GM12878 (cell line): ENCODE data around the gene AFF1.

Experiments used
- CHD2 ChIP-seq: IDR thresholded peaks from 2 replicates; pipeline ENCODE4 v1.6.1; 2011; ENCODE audit warnings: low read depth, low read length, improper control_type of control experiment, borderline replicate concordance
- CHD4 ChIP-seq: fragments of 200-600 bp; sonication (generic); IDR thresholded peaks from 2 replicates; pipeline ENCODE4 v1.6.1; 2016; ENCODE audit warnings: mild to moderate bottlenecking
- EZH2 ChIP-seq: IDR thresholded peaks from 2 replicates; pipeline ENCODE4 v1.6.1; 2012; ENCODE audit warnings: low read depth, mild to moderate bottlenecking, control low read depth, inconsistent platforms, low read length, borderline replicate concordance; ENCODE audit not compliant: control insufficient read depth
- HDAC2 ChIP-seq: fragments of 200-600 bp; sonication (generic); IDR thresholded peaks from 2 replicates; pipeline ENCODE4 v1.6.1; 2017
- IKZF1 ChIP-seq: fragments of 450-650 bp; conservative IDR thresholded peaks from 2 replicates; pipeline ENCODE4 v1.6.1; 2017; ENCODE audit warnings: antibody characterized with exemption, mild to moderate bottlenecking
- MEF2B ChIP-seq: fragments of 450-650 bp; IDR thresholded peaks from 2 replicates; pipeline ENCODE4 v1.6.1; 2018; ENCODE audit warnings: mild to moderate bottlenecking, moderate library complexity; ENCODE audit not compliant: partially characterized antibody, poor library complexity, severe bottlenecking
- NR2C2 ChIP-seq: IDR thresholded peaks from 2 replicates; pipeline ENCODE4 v1.6.1; 2011; ENCODE audit warnings: borderline replicate concordance, low read depth; ENCODE audit not compliant: control insufficient read depth, insufficient read length
- NRF1 ChIP-seq: conservative IDR thresholded peaks from 2 replicates; pipeline ENCODE4 v1.6.1; 2011; ENCODE audit warnings: mild to moderate bottlenecking, low read depth, low read length, improper control_type of control experiment
- POLR2A ChIP-seq: IDR thresholded peaks from 2 replicates; pipeline ENCODE4 v1.6.1; 2011; ENCODE audit warnings: low read depth, mild to moderate bottlenecking, low read length
- SIN3A ChIP-seq: IDR thresholded peaks from 2 replicates; pipeline ENCODE4 v1.6.1; 2012; ENCODE audit warnings: low read depth, low read length, improper control_type of control experiment
- SUZ12 ChIP-seq: fragments of 200-600 bp; sonication (generic); IDR thresholded peaks from one replicate; pipeline ENCODE4 v1.6.1; 2018; ENCODE audit warnings: antibody characterized with exemption, mild to moderate bottlenecking; ENCODE audit not compliant: unreplicated experiment
- TF ChIP-seq, protein P1 (sequence below), 3 experiments: IDR thresholded peaks in 2 of 3; conservative IDR thresholded peaks in 1 of 3; 2 replicates each; pipeline ENCODE4 v1.5.1; 2011; ENCODE audit warnings: low read depth in 3 of 3, low read length in 3 of 3, mild to moderate bottlenecking in 3 of 3, control low read depth in 2 of 3, moderate library complexity in 2 of 3, inconsistent platforms in 1 of 3, mixed read lengths in 1 of 3; ENCODE audit not compliant: control insufficient read depth in 2 of 3, insufficient read depth in 1 of 3; ENCODE audit errors: extremely low read depth in 1 of 3
- TF ChIP-seq, protein P2 (sequence below): IDR thresholded peaks from 2 replicates; pipeline ENCODE4 v1.6.1; 2011; ENCODE audit warnings: low read depth, mild to moderate bottlenecking, low read length, moderate library complexity, borderline replicate concordance; ENCODE audit errors: extremely low read depth
- TF ChIP-seq, protein P3 (sequence below): IDR thresholded peaks from 2 replicates; pipeline ENCODE4 v1.6.1; 2012; ENCODE audit warnings: low read depth, low read length, improper control_type of control experiment

DNA sequence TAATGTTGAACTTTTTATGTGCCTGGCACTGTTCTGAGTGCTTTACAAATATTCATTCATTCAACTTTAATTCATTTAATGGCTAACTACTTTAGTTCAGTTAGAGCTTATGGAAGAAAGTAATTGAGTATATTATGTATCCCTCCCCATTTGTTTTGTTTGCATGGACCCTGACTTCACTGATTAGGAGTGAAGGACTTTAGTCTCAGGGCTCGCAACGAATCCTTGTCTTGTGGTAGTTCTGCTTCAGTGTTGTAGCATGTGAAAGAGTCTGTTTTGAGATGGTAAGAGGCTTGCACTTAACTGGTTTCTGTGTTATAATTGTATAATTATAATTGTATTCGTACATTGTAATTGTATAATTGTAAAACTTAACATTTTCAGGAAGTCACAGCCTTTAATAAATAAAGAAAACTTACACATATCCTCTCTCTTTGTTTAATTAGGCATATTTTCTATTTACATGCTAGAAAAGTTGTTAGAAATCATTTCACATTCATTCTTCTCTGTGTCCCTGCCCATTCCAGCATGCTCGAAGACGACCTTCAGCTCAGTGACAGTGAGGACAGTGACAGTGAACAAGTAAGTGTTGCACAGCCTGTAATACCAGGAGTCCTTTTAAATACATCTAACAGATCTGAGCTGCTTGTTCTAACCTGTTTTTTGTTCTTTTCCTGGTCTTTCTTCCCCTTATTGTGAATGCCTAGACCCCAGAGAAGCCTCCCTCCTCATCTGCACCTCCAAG is 170.5 kb downstream of the AFF1 start:
- TF ChIP-seq EZH2 (no peak), CHD4 (no peak), SIN3A (no peak), MEF2B (no peak), NRF1 (no peak), POLR2A (no peak), IKZF1 (no peak), SUZ12 (no peak), CHD2 (no peak), HDAC2 (no peak), NR2C2 (no peak)
- TF ChIP-seq, protein P1, sequence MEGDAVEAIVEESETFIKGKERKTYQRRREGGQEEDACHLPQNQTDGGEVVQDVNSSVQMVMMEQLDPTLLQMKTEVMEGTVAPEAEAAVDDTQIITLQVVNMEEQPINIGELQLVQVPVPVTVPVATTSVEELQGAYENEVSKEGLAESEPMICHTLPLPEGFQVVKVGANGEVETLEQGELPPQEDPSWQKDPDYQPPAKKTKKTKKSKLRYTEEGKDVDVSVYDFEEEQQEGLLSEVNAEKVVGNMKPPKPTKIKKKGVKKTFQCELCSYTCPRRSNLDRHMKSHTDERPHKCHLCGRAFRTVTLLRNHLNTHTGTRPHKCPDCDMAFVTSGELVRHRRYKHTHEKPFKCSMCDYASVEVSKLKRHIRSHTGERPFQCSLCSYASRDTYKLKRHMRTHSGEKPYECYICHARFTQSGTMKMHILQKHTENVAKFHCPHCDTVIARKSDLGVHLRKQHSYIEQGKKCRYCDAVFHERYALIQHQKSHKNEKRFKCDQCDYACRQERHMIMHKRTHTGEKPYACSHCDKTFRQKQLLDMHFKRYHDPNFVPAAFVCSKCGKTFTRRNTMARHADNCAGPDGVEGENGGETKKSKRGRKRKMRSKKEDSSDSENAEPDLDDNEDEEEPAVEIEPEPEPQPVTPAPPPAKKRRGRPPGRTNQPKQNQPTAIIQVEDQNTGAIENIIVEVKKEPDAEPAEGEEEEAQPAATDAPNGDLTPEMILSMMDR (IDR thresholded peaks at IDR 0.05 in 2 of 3, conservative IDR thresholded peaks at IDR 0.05 in 1 of 3; ENCODE audit: control insufficient read depth in 2 of 3, extremely low read depth in 1 of 3, insufficient read depth in 1 of 3, low read depth in 3 of 3, low read length in 3 of 3) = no peak
- TF ChIP-seq, protein P2, sequence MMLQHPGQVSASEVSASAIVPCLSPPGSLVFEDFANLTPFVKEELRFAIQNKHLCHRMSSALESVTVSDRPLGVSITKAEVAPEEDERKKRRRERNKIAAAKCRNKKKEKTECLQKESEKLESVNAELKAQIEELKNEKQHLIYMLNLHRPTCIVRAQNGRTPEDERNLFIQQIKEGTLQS = no peak
- TF ChIP-seq, protein P3, sequence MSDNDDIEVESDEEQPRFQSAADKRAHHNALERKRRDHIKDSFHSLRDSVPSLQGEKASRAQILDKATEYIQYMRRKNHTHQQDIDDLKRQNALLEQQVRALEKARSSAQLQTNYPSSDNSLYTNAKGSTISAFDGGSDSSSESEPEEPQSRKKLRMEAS = no peak
